Stimulated activated CD4-positive, alpha-beta T cell treated with anti-CD3 and anti-CD28 coated beads, Interleukin-12 subunit alpha, Interleukin-12 subunit beta, amount 100 ng/mL, for 4 hours (primary cell): Measurements from ENCODE around the gene TSHZ3.

Experiments used
- DNase-seq: peaks from one replicate; pipeline ENCODE4 v3.0.0-alpha.2; 2020

Gene TSHZ3

GRCh38 chr19:31352782-31353651 lies 3.8 kb upstream of the TSHZ3 start:
- DNase-seq = no peak

GRCh38 chr19:31352296-31352781 lies 3.1 kb upstream of the TSHZ3 start:
- no peak for DNase-seq

- no peak for DNase-seq
These were observed 2.6 kb upstream of the TSHZ3 start for GRCh38 chr19:31351855-31352195.

GRCh38 chr19:31351056-31351854 lies 2.0 kb upstream of the TSHZ3 start:
- DNase-seq = no peak

GRCh38 chr19:31350693-31351055 lies 1.4 kb upstream of the TSHZ3 start:
- DNase-seq = peak; percentile 43

- DNase-seq = no peak
These were observed 927 bp upstream of the TSHZ3 start for GRCh38 chr19:31350033-31350692.

GRCh38 chr19:31348481-31349159 lies 616 bp downstream of the TSHZ3 start:
- DNase-seq = no peak

GRCh38 chr19:31347828-31348392 lies 1.3 kb downstream of the TSHZ3 start:
- DNase-seq = no peak

GRCh38 chr19:31347354-31347753 lies 1.9 kb downstream of the TSHZ3 start:
- no peak for DNase-seq

- no peak for DNase-seq
These were observed 2.8 kb downstream of the TSHZ3 start for GRCh38 chr19:31346184-31347059.

GRCh38 chr19:31344403-31344802 lies 4.8 kb downstream of the TSHZ3 start:
- DNase-seq = no peak

- DNase-seq = no peak
These were observed 6.3 kb downstream of the TSHZ3 start for GRCh38 chr19:31342926-31343325.

- DNase-seq = no peak
These were observed 8.9 kb downstream of the TSHZ3 start for GRCh38 chr19:31340042-31341025.

- DNase-seq = no peak
These were observed 9.8 kb downstream of the TSHZ3 start for GRCh38 chr19:31339411-31339810.

GRCh38 chr19:31338069-31338776 lies 11.0 kb downstream of the TSHZ3 start:
- DNase-seq = no peak

- DNase-seq = no peak
These were observed 12.0 kb downstream of the TSHZ3 start for GRCh38 chr19:31337008-31337914.

- no peak for DNase-seq
These were observed 13.5 kb downstream of the TSHZ3 start for GRCh38 chr19:31335716-31336115.

GRCh38 chr19:31334849-31335624 lies 14.2 kb downstream of the TSHZ3 start:
- DNase-seq = no peak
